A549 (cell line): ENCODE measurements around the gene MAD1L1. TPM values are rescaled to one million over a fixed set of nuclear protein-coding genes. Genes with fewer than 3 reads are reported as not detected.

ENCODE experiments used
- ATAC-seq, 2 experiments: fragments of 200-7000 bp in 1 of 2; fragments of >200 bp in 1 of 2; cut with Nextera tagmentation in 1 of 2; cut with Tn5 transposase in 1 of 2; 3 replicates each; pipeline versions ENCODE4 v1.8.0 to v1.9.1; 2018 to 2020; ENCODE audit warnings: mild to moderate bottlenecking in 1 of 2, moderate library complexity in 1 of 2
- CTCF ChIA-PET: fragments of 300-600 bp; sonication (Branson Sonifier 250); formaldehyde crosslinking; extraction: SDS; loops from one replicate; lab custom pipeline; 2021; ENCODE audit warnings: antibody characterized with exemption, inconsistent platforms; lab: Yijun Ruan, JAX
- POLR2A ChIA-PET: fragments of 350-600 bp; formaldehyde crosslinking; extraction: SDS; loops from one replicate; lab custom pipeline; 2021; ENCODE audit warnings: antibody characterized with exemption, inconsistent platforms; lab: Yijun Ruan, JAX
- DNase-seq, 2 experiments: peaks; one replicate each; pipeline versions ENCODE4 v3.0.0 to v3.0.0-alpha.2; 2011 to 2016; ENCODE audit warnings: low read depth in 1 of 2, low spot score in 1 of 2
- FAIRE-seq: peaks from 2 replicates; lab custom pipeline; 2011; peaks lifted over from hg19 to GRCh38; lab: Jason Lieb, UNC
- H3K27ac ChIP-seq, 2 experiments: fragments of >200 bp; sonication (Bioruptor Twin); formaldehyde crosslinking; 3 replicates each; pipeline ENCODE4 v1.5.1; 2016 to 2017
- H3K4me1 ChIP-seq: fragments of >200 bp; sonication (Bioruptor Twin); formaldehyde crosslinking; 3 replicates; pipeline ENCODE4 v1.6.1; 2016
- H3K4me2 ChIP-seq: fragments of >200 bp; sonication (Bioruptor Twin); formaldehyde crosslinking; 3 replicates; pipeline ENCODE4 v1.6.1; 2016
- H3K4me3 ChIP-seq: fragments of >200 bp; sonication (Bioruptor Twin); formaldehyde crosslinking; 3 replicates; pipeline ENCODE4 v1.5.1; 2016
- H3K9me3 ChIP-seq: fragments of >200 bp; sonication (Bioruptor Twin); formaldehyde crosslinking; 3 replicates; pipeline ENCODE4 v1.6.1; 2016
- BHLHE40 ChIP-seq: IDR thresholded peaks from 2 replicates; pipeline ENCODE4 v1.6.1; 2012; ENCODE audit warnings: low read depth, low read length, inconsistent platforms
- CBX8 ChIP-seq: fragments of 200-600 bp; sonication (generic); IDR thresholded peaks from 2 replicates; pipeline ENCODE4 v1.6.1; 2016
- CEBPB ChIP-seq, 2 experiments: fragments of >200 bp in 1 of 2; sonication (Bioruptor Twin) in 1 of 2; formaldehyde crosslinking in 1 of 2; IDR thresholded peaks; 2 replicates each; pipeline ENCODE4 v1.6.1; 2012 to 2016
- CHD2 ChIP-seq: fragments of 150-350 bp; IDR thresholded peaks from 2 replicates; pipeline ENCODE4 v1.6.1; 2014; ENCODE audit warnings: low read length; ENCODE audit not compliant: partially characterized antibody
- ESRRA ChIP-seq: fragments of 150-350 bp; IDR thresholded peaks from 2 replicates; pipeline ENCODE4 v1.6.1; 2014; ENCODE audit warnings: mild to moderate bottlenecking, low read length, borderline replicate concordance
- FOSB ChIP-seq: fragments of 250-450 bp; sonication (Bioruptor Pico); IDR thresholded peaks from 2 replicates; pipeline ENCODE4 v1.5.0; 2020; ENCODE audit warnings: mild to moderate bottlenecking, moderate library complexity
- FOSL2 ChIP-seq, 2 experiments: fragments of 450-650 bp in 1 of 2; fragments of >200 bp in 1 of 2; sonication (Bioruptor Twin) in 1 of 2; formaldehyde crosslinking; IDR thresholded peaks; 2 replicates each; pipeline versions ENCODE4 v1.5.0 to v1.6.1; 2016 to 2020; ENCODE audit warnings: mild to moderate bottlenecking in 1 of 2, moderate library complexity in 1 of 2
- FOXS1 ChIP-seq: fragments of 250-450 bp; sonication (Bioruptor Pico); IDR thresholded peaks from 2 replicates; pipeline ENCODE4 v1.5.0; 2020; ENCODE audit warnings: mild to moderate bottlenecking, moderate library complexity
- HES2 ChIP-seq: fragments of >200 bp; sonication (Bioruptor Twin); formaldehyde crosslinking; IDR thresholded peaks from 2 replicates; pipeline ENCODE4 v1.6.1; 2016
- HEYL ChIP-seq: fragments of 250-450 bp; sonication (Bioruptor Pico); IDR thresholded peaks from 2 replicates; pipeline ENCODE4 v1.8.0; 2021; ENCODE audit warnings: mild to moderate bottlenecking, moderate library complexity
- HOXB13 ChIP-seq: fragments of 250-450 bp; sonication (Bioruptor Pico); IDR thresholded peaks from 2 replicates; pipeline ENCODE4 v1.5.0; 2020; ENCODE audit warnings: low read depth, mild to moderate bottlenecking, moderate library complexity
- HOXB5 ChIP-seq: fragments of 250-450 bp; sonication (Bioruptor Pico); IDR thresholded peaks from 2 replicates; pipeline ENCODE4 v1.5.0; 2020; ENCODE audit warnings: mild to moderate bottlenecking, moderate library complexity
- KDM1A ChIP-seq: fragments of 200-600 bp; sonication (generic); IDR thresholded peaks from 2 replicates; pipeline ENCODE4 v1.6.1; 2016; ENCODE audit warnings: low read depth, mild to moderate bottlenecking
- KDM5A ChIP-seq: fragments of 200-600 bp; sonication (generic); IDR thresholded peaks from 2 replicates; pipeline ENCODE4 v1.6.1; 2016; ENCODE audit warnings: antibody characterized with exemption, mild to moderate bottlenecking
- MAFK ChIP-seq: fragments of 450-650 bp; IDR thresholded peaks from 2 replicates; pipeline ENCODE4 v1.6.1; 2014; ENCODE audit not compliant: partially characterized antibody
- MAX ChIP-seq: IDR thresholded peaks from 2 replicates; pipeline ENCODE4 v1.6.1; 2012
- MYC ChIP-seq: IDR thresholded peaks from 2 replicates; pipeline ENCODE4 v1.6.1; 2012; ENCODE audit warnings: mild to moderate bottlenecking, inconsistent platforms, low read length, improper control_type of control experiment, borderline replicate concordance
- NFE2L2 ChIP-seq: fragments of 150-350 bp; conservative IDR thresholded peaks from 2 replicates; pipeline ENCODE4 v1.6.1; 2014; ENCODE audit warnings: low read length
- NR3C1 ChIP-seq: fragments of >200 bp; sonication (Bioruptor Twin); formaldehyde crosslinking; IDR thresholded peaks from 3 replicates; pipeline ENCODE4 v1.6.1; 2017
- PHF8 ChIP-seq: fragments of 200-600 bp; sonication (generic); IDR thresholded peaks from 2 replicates; pipeline ENCODE4 v1.6.1; 2016; ENCODE audit warnings: low read depth, mild to moderate bottlenecking, antibody characterized with exemption, moderate library complexity, borderline replicate concordance
- POLR2A ChIP-seq: IDR thresholded peaks from 2 replicates; pipeline ENCODE4 v1.6.1; 2012; ENCODE audit warnings: mild to moderate bottlenecking, low read length
- RAD21 ChIP-seq, 2 experiments: fragments of >200 bp in 1 of 2; sonication (Bioruptor Twin) in 1 of 2; formaldehyde crosslinking in 1 of 2; IDR thresholded peaks in 1 of 2; conservative IDR thresholded peaks in 1 of 2; 2 replicates in 1 of 2; 3 replicates in 1 of 2; pipeline ENCODE4 v1.6.1; 2012 to 2018; ENCODE audit warnings: inconsistent platforms in 1 of 2
- REST ChIP-seq: fragments of 200-600 bp; sonication (generic); IDR thresholded peaks from 2 replicates; pipeline ENCODE4 v1.6.1; 2016; ENCODE audit warnings: antibody characterized with exemption, mild to moderate bottlenecking, moderate library complexity
- RNF2 ChIP-seq: fragments of 200-600 bp; sonication (generic); IDR thresholded peaks from 2 replicates; pipeline ENCODE4 v1.6.1; 2016; ENCODE audit warnings: low read depth, mild to moderate bottlenecking, antibody characterized with exemption, moderate library complexity, borderline replicate concordance
- SMC3 ChIP-seq: fragments of >200 bp; sonication (Bioruptor Twin); formaldehyde crosslinking; IDR thresholded peaks from 3 replicates; pipeline ENCODE4 v1.6.1; 2018; ENCODE audit warnings: inconsistent platforms
- SREBF2 ChIP-seq: fragments of 450-650 bp; IDR thresholded peaks from 2 replicates; pipeline ENCODE4 v1.6.1; 2014; ENCODE audit warnings: mild to moderate bottlenecking, moderate library complexity
- TFCP2L1 ChIP-seq: fragments of 250-450 bp; sonication (Bioruptor Pico); IDR thresholded peaks from 2 replicates; pipeline ENCODE4 v1.5.0; 2021; ENCODE audit warnings: mild to moderate bottlenecking
- USF2 ChIP-seq: fragments of 450-650 bp; IDR thresholded peaks from 2 replicates; pipeline ENCODE4 v1.6.1; 2014; ENCODE audit warnings: antibody characterized with exemption
- ZFP36 ChIP-seq: fragments of 450-650 bp; IDR thresholded peaks from 2 replicates; pipeline ENCODE4 v1.6.1; 2014; ENCODE audit warnings: borderline replicate concordance; ENCODE audit not compliant: partially characterized antibody
- ZNF302 ChIP-seq: fragments of 250-450 bp; sonication (Bioruptor Pico); IDR thresholded peaks from 2 replicates; pipeline ENCODE4 v1.9.0; 2021; ENCODE audit warnings: inconsistent platforms, mild to moderate bottlenecking, moderate library complexity
- ZSCAN20 ChIP-seq: fragments of 250-450 bp; sonication (Bioruptor Pico); IDR thresholded peaks from 2 replicates; pipeline ENCODE4 v1.8.0; 2022; ENCODE audit warnings: mild to moderate bottlenecking, moderate library complexity
- WGBS: methylation state at CpG from one replicate; pipeline ENCODE4 v1.1.6; 2017; ENCODE audit errors: missing lambda C conversion rate; 5-methylcytosine and 5-hydroxymethylcytosine counted together
- polyA plus RNA-seq, 4 experiments: library from polyadenylated mRNA; depleted of rRNA in 3 of 4; stranded (reverse); fragments of >200 nt; fragmentation: RNase III in 1 of 4; extraction: RNeasy Plus Mini Kit Qiagen cat#74134 plus additional on column Dnase treatment in 1 of 4; gene quantifications; 2 replicates in 3 of 4; 3 replicates in 1 of 4; pipeline ENCODE4 v1.2.3, GENCODE V29; 2011 to 2017
- TF ChIP-seq, protein P1 (sequence below): fragments of 150-350 bp; IDR thresholded peaks from 2 replicates; pipeline ENCODE4 v1.6.1; 2014; ENCODE audit warnings: low read depth, mild to moderate bottlenecking, low read length

The MAD1L1 gene
- polyA plus RNA-seq, 2 of the 4 experiments (the other 2 are of a cell fraction), result 13.6 to 16.6 TPM

DNA sequence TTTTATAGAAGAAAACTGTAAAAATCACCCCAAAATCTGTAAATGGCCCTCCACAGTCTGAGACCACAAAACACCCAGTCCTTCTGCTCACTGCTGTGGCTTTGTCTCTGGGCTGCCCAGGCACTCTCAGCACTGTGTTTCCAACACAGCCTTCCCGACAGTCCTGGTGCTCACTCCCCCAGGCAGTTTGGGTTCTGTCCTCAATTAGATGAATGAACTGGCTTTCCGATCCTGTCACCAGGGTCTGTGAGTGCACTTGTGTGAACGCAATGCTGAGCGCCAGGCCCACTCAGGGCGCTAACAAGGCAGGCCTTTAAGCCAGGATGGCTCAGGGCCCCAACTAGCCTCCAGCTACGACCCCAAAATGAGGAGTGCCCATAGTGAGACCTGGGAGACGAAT lies 3.3 kb downstream of the MAD1L1 start:
- Histone ChIP-seq H3K4me1 (peaks cover 23% of the 10 kb centered on the region; the same call in 2 of the 3 replicates), H3K27ac (no peak overlapping the region), H3K9me3 (no peaks in the 10 kb centered on the region), H3K4me2 (no peak overlapping the region), H3K4me3 (no peak overlapping the region)
- no peak for ATAC-seq
- no peak for DNase-seq
- ChIA-PET POLR2A (no interaction called here), CTCF (interaction anchor here (1.0 to 1.6 kb wide), 2 partner anchors 13 to 20 kb away, joined by 3 read pairs; partner anchors contain the start of genes MRM2 and NUDT1)
- WGBS, result 95% methylated on average over 7 of the region's 7 CpGs
- no peak for FAIRE-seq
- no peak for TF ChIP-seq PHF8

GRCh38 chr7:2228921-2229320 lies 3.8 kb downstream of the MAD1L1 start:
- DNase-seq, result no peak
- H3K4me3 ChIP-seq, result no peak overlapping the region
- no peak overlapping the region for H3K27ac ChIP-seq
- no peak for FAIRE-seq
- TF ChIP-seq ZNF302, result no peak
- no peak for TF ChIP-seq HES2
- TF ChIP-seq MYC, result no peak
- no peak for TF ChIP-seq CHD2
- no peak for TF ChIP-seq CEBPB (IDR thresholded peaks at IDR 0.05)
- no peak for TF ChIP-seq NR3C1
- no peak for TF ChIP-seq FOSL2 (IDR thresholded peaks at IDR 0.05)
- no peak for TF ChIP-seq FOSL2 (CRISPR knock-in tag; IDR thresholded peaks at IDR 0.05)
- TF ChIP-seq SMC3, result no peak
- no peak for TF ChIP-seq RAD21 (conservative IDR thresholded peaks at IDR 0.05 in 1 of 2, IDR thresholded peaks at IDR 0.05 in 1 of 2)
- no peak for TF ChIP-seq ZSCAN20 (CRISPR knock-in tag)
- no peak for TF ChIP-seq USF2
- no peak for TF ChIP-seq NFE2L2
- no peak for TF ChIP-seq FOSB (CRISPR knock-in tag)
- TF ChIP-seq POLR2A, result no peak
- no peak for TF ChIP-seq KDM1A
- TF ChIP-seq HEYL (CRISPR knock-in tag), result no peak
- TF ChIP-seq, protein P1, sequence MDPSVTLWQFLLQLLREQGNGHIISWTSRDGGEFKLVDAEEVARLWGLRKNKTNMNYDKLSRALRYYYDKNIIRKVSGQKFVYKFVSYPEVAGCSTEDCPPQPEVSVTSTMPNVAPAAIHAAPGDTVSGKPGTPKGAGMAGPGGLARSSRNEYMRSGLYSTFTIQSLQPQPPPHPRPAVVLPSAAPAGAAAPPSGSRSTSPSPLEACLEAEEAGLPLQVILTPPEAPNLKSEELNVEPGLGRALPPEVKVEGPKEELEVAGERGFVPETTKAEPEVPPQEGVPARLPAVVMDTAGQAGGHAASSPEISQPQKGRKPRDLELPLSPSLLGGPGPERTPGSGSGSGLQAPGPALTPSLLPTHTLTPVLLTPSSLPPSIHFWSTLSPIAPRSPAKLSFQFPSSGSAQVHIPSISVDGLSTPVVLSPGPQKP, result no peak
- TF ChIP-seq KDM5A, result no peak
- TF ChIP-seq, all 56 proteins: peak for 0
- Histone ChIP-seq H3K9me3 (no peaks in the 10 kb centered on the region), H3K4me1 (peaks cover 23% of the 10 kb centered on the region; the same call in 2 of the 3 replicates), H3K4me2 (no peak overlapping the region)
- POLR2A ChIA-PET, result no interaction called here
- ATAC-seq, result no peak
- CTCF ChIA-PET, result no interaction called here
- 94% methylated on average over 8 of the region's 8 CpGs for WGBS

DNA sequence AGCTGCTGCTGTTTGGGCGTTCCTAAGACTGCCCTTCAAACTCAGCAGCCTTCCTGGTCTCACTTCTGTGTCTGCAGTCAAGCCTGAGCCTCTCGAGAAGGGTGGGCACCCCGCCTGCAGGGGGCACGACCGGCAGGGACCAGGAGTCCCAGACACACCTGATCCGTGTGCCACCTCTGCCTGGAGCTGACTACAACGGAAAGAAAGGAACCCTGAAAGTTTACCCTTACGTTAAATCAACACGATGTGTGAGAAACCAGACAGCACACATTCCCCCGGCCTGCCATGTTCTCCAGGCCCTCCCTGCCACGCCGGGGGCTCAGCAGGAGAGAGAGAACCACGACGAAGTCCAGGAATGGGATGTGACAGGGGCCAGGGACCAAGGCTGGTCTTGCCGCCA lies 5.0 kb downstream of the MAD1L1 start:
- 87% methylated on average over 15 of the region's 15 CpGs for WGBS
- CTCF ChIA-PET, result interaction anchor here (0.6 kb wide), 1 partner anchor 120 kb away, joined by 3 read pairs; no protein-coding TSS in a partner anchor
- no peak for ATAC-seq
- no peak for DNase-seq
- Histone ChIP-seq H3K4me1 (peaks cover 16% of the 10 kb centered on the region; the same call in 1 of the 3 replicates), H3K4me3 (no peak overlapping the region), H3K4me2 (no peak overlapping the region), H3K9me3 (no peaks in the 10 kb centered on the region), H3K27ac (no peak overlapping the region)
- no peak for FAIRE-seq
- POLR2A ChIA-PET, result no interaction called here
- no peak for TF ChIP-seq ZNF302
- no peak for TF ChIP-seq HOXB13 (CRISPR knock-in tag)
- no peak for TF ChIP-seq NR3C1
- no peak for TF ChIP-seq MAFK
- no peak for TF ChIP-seq REST
- TF ChIP-seq CBX8, result no peak
- TF ChIP-seq MAX, result no peak
- TF ChIP-seq ESRRA, result no peak
- no peak for TF ChIP-seq HOXB5 (CRISPR knock-in tag)
- no peak for TF ChIP-seq ZFP36
- TF ChIP-seq FOSB (CRISPR knock-in tag), result no peak
- no peak for TF ChIP-seq BHLHE40
- no peak for TF ChIP-seq RNF2
- no peak for TF ChIP-seq SREBF2
- TF ChIP-seq FOXS1 (CRISPR knock-in tag), result no peak
- no peak for TF ChIP-seq TFCP2L1 (CRISPR knock-in tag)
